ENCODE data around the gene TMEM131L.

DNA sequence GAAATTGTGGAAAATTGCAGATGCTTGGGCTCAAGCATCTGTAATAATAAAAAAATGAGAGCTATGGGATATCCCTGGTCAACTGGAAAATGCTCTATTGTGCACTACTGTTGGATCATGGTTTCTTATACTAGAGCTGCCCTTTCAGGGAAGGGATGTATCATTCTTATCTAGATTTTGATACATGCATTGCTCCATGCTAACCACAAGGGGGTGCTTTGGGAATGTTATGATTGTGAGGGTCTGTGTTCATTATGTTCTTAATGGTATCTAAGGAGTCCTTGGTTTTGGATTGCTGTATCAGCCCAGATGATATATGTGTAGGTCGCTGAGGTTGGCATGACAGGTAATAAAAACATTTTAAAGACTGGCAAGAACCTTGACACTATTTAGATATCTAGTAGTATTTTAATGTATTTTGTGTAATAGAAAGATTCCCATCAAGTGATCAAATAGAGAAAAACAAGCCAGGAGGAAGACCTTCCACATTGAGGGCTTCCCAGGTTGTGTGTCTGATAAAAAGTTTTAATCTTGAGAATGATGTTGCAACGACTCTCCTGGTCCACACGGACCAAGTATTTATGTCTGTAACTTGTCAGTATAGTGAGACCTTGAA lies 168.7 kb downstream of the TMEM131L start:
- TF ChIP-seq, protein P1, sequence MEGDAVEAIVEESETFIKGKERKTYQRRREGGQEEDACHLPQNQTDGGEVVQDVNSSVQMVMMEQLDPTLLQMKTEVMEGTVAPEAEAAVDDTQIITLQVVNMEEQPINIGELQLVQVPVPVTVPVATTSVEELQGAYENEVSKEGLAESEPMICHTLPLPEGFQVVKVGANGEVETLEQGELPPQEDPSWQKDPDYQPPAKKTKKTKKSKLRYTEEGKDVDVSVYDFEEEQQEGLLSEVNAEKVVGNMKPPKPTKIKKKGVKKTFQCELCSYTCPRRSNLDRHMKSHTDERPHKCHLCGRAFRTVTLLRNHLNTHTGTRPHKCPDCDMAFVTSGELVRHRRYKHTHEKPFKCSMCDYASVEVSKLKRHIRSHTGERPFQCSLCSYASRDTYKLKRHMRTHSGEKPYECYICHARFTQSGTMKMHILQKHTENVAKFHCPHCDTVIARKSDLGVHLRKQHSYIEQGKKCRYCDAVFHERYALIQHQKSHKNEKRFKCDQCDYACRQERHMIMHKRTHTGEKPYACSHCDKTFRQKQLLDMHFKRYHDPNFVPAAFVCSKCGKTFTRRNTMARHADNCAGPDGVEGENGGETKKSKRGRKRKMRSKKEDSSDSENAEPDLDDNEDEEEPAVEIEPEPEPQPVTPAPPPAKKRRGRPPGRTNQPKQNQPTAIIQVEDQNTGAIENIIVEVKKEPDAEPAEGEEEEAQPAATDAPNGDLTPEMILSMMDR (IDR thresholded peaks at IDR 0.05): peak in 3 of 4 experiments; percentile 29 to 64 (median 50)
- TF ChIP-seq POLR2A (IDR thresholded peaks at IDR 0.05) (no peak), POLR2AphosphoS5 (IDR thresholded peaks at IDR 0.05) (no peak), EP300 (IDR thresholded peaks at IDR 0.05) (no peak)
